BJ (cell line): ENCODE data around the gene ARHGEF1. TPM values are rescaled to one million over a fixed set of nuclear protein-coding genes. Genes with fewer than 3 reads are reported as not detected.

Experiments
- CTCF ChIA-PET: fragments of 350-600 bp; formaldehyde crosslinking; extraction: SDS; loops from one replicate; lab custom pipeline; 2021; ENCODE audit warnings: antibody characterized with exemption, inconsistent platforms; lab: Yijun Ruan, JAX
- POLR2A ChIA-PET: fragments of 300-600 bp; sonication (Branson Sonifier 250); formaldehyde crosslinking; extraction: SDS; loops from one replicate; lab custom pipeline; 2021; ENCODE audit warnings: antibody characterized with exemption; lab: Charles Lee
- DNase-seq: peaks from one replicate; pipeline ENCODE4 v3.0.0-alpha.2; 2011; ENCODE audit warnings: low read depth
- H3K27me3 ChIP-seq: 2 replicates; pipeline ENCODE4 v1.6.0; 2011; ENCODE audit warnings: low read length; ENCODE audit not compliant: control insufficient read depth, insufficient read depth
- H3K36me3 ChIP-seq: 2 replicates; pipeline ENCODE4 v1.5.1; 2011; ENCODE audit warnings: low read length; ENCODE audit not compliant: control insufficient read depth, insufficient read depth
- H3K4me3 ChIP-seq: 2 replicates; pipeline ENCODE4 v1.5.1; 2011; ENCODE audit warnings: low read depth, mild to moderate bottlenecking, control low read depth, low read length
- CTCF ChIP-seq: IDR thresholded peaks from 2 replicates; pipeline ENCODE4 v1.5.1; 2011; ENCODE audit warnings: low read depth, mild to moderate bottlenecking, control low read depth, inconsistent platforms, low read length, moderate library complexity; ENCODE audit not compliant: insufficient read depth
- polyA plus RNA-seq: library from polyadenylated mRNA; depleted of rRNA; stranded (reverse); fragments of >200 nt; gene quantifications from 2 replicates; pipeline ENCODE4 v1.2.3, GENCODE V29; 2011

The ARHGEF1 gene
- polyA plus RNA-seq, 1 experiment, result 41.0 TPM

- no peak for TF ChIP-seq CTCF
- Histone ChIP-seq H3K36me3 (no peaks in the 10 kb centered on the region), H3K4me3 (no peak overlapping the region), H3K27me3 (peaks cover 49% of the 10 kb centered on the region)
- ChIA-PET POLR2A (no interaction called here), CTCF (no interaction called here)
- DNase-seq, result no peak
These were observed 32.9 kb downstream of the ARHGEF1 start for GRCh38 chr19:41915776-41916414.

- peaks cover 47% of the 10 kb centered on the region for H3K27me3 ChIP-seq
- ChIA-PET POLR2A (no interaction called here), CTCF (no interaction called here)
- H3K36me3 ChIP-seq, result no peaks in the 10 kb centered on the region
- DNase-seq, result no peak
- TF ChIP-seq CTCF, result no peak
- no peak overlapping the region for H3K4me3 ChIP-seq
These were observed 34.7 kb downstream of the ARHGEF1 start for GRCh38 chr19:41917676-41918075.

- H3K36me3 ChIP-seq, result no peaks in the 10 kb centered on the region
- no peak overlapping the region for H3K4me3 ChIP-seq
- ChIA-PET CTCF (no interaction called here), POLR2A (no interaction called here)
- no peak for TF ChIP-seq CTCF
- peaks cover 48% of the 10 kb centered on the region for H3K27me3 ChIP-seq
- no peak for DNase-seq
These were observed 35.1 kb downstream of the ARHGEF1 start for GRCh38 chr19:41918095-41918494.

GRCh38 chr19:41918653-41919244, 35.8 kb downstream of the ARHGEF1 start:
- ChIA-PET CTCF (interaction anchor here (1.1 kb wide), 1 partner anchor 12 kb away, joined by 3 read pairs; no protein-coding TSS in a partner anchor), POLR2A (no interaction called here)
- no peak for TF ChIP-seq CTCF
- DNase-seq, result no peak
- Histone ChIP-seq H3K36me3 (no peaks in the 10 kb centered on the region), H3K4me3 (no peak overlapping the region), H3K27me3 (peaks cover 45% of the 10 kb centered on the region)

GRCh38 chr19:41919948-41920712, 37.1 kb downstream of the ARHGEF1 start:
- peaks cover 48% of the 10 kb centered on the region for H3K27me3 ChIP-seq
- POLR2A ChIA-PET, result no interaction called here
- CTCF ChIA-PET, result interaction anchor here (1.1 kb wide), 1 partner anchor 11 kb away, joined by 3 read pairs; no protein-coding TSS in a partner anchor
- H3K36me3 ChIP-seq, result no peaks in the 10 kb centered on the region
- no peak for DNase-seq
- no peak overlapping the region for H3K4me3 ChIP-seq
- TF ChIP-seq CTCF, result no peak
